IPS-15b (cell line): ENCODE data around the gene GTPBP1.

ENCODE experiments used
- H3K27me3 ChIP-seq: one replicate; pipeline ENCODE4 v1.6.1; 2013; ENCODE audit warnings: low read length; ENCODE audit not compliant: control insufficient read depth, insufficient read depth
- H3K36me3 ChIP-seq: one replicate; pipeline ENCODE4 v1.6.1; 2013; ENCODE audit warnings: low read length; ENCODE audit not compliant: control insufficient read depth, insufficient read depth
- H3K4me1 ChIP-seq: one replicate; pipeline ENCODE4 v1.6.1; 2013; ENCODE audit warnings: mild to moderate bottlenecking, low read length; ENCODE audit not compliant: control insufficient read depth, insufficient read depth
- H3K4me3 ChIP-seq: one replicate; pipeline ENCODE4 v1.5.1; 2013; ENCODE audit warnings: low read depth, low read length
- H3K9ac ChIP-seq: one replicate; pipeline ENCODE4 v1.6.1; 2013; ENCODE audit warnings: low read depth, mild to moderate bottlenecking, low read length
- H3K9me3 ChIP-seq: one replicate; pipeline ENCODE4 v1.6.1; 2013; ENCODE audit warnings: mild to moderate bottlenecking, low read length; ENCODE audit not compliant: control insufficient read depth, insufficient read depth

The GTPBP1 gene

DNA sequence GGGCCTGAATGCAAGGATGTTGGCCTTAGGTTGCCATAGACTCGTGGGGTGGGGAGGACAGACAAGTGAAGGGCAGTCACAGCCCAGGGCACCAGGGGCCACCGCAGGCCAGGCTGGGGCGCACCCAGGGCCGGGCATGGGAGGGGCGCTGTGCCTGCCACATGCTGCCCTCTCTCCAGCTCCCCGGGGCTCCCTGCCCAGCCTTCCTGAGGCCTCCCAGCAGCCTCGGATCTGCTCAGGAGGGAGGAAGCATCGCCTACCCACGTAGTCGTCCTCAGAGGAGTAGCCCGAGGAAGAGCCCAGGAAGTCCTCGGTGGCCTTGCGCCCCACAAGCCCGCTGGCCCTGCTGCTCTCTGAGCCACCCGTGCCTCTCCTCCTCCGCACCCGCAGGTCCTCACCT lies 44.9 kb downstream of the GTPBP1 start:
- Histone ChIP-seq H3K36me3 (peaks cover 7% of the 10 kb centered on the region), H3K9me3 (no peaks in the 10 kb centered on the region), H3K9ac (no peak overlapping the region), H3K27me3 (no peaks in the 10 kb centered on the region), H3K4me3 (no peak overlapping the region), H3K4me1 (peaks cover 4% of the 10 kb centered on the region)

DNA sequence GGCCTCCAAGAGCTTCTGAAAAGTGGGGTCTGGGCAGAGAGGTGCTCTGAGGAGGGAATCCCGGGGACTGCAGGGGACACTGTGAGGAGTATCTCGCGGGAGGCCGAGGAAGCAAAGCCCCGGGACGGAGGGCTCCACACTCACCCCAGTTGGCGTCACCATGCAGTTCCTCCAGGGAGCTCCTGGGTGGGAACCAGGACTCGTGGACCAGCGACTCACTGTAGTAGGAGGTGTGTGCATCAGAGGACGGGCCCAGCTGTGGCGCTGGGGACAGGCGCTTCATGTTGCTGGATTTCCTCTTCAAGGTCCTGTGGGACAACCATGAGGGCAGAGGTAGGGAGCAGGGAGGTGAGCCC lies 45.3 kb downstream of the GTPBP1 start:
- no peaks in the 10 kb centered on the region for H3K27me3 ChIP-seq
- H3K4me1 ChIP-seq, result peaks cover 4% of the 10 kb centered on the region
- peaks cover 7% of the 10 kb centered on the region for H3K36me3 ChIP-seq
- H3K9me3 ChIP-seq, result no peaks in the 10 kb centered on the region
- no peak overlapping the region for H3K9ac ChIP-seq
- no peak overlapping the region for H3K4me3 ChIP-seq

- Histone ChIP-seq H3K27me3 (peaks cover 1% of the 10 kb centered on the region), H3K9ac (no peak overlapping the region), H3K36me3 (peaks cover 7% of the 10 kb centered on the region), H3K4me3 (no peak overlapping the region), H3K4me1 (peaks cover 4% of the 10 kb centered on the region), H3K9me3 (no peaks in the 10 kb centered on the region)
Observed at GRCh38 chr22:38751422-38752346, 45.9 kb downstream of the GTPBP1 start.

DNA sequence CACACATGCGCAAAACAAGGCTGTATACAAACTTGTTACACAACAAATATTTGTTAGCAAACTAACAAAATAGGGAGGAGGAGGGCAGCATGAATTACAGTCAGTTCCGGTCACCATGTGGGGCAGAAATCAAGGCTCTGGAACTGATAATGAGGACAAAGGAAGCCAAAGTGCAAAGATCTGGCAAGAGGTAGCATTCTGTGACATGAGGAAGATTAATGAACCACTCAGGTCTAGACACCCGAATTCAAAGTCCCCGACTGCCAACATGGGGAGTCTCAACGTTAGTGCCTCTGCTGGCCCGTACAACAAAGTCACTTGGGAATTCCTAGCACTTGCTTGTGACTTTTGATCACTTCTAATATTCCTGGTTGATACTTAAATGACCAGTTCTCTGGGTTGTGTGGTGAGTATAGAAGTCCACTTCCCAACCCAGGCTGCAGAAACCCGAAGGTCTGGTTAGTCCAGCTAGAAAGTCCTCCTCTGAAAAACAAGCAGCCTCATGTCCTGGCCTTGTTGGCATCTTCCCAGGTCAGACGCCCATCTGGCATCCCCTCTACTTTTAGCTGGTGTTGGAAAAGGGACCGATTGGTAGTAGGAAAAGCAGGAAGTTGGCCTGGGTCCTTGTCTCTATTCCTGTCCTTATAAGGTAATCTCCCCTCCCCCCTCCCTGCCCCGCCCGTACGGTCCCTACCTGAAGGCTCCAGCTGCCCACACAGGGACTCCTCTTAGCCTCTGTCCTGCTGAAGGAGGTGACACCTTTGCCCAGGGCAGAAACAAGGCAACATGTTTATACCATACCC lies 48.4 kb downstream of the GTPBP1 start:
- Histone ChIP-seq H3K4me3 (peak overlapping the region; percentile 63), H3K9ac (no peak overlapping the region), H3K4me1 (peaks cover 4% of the 10 kb centered on the region)

GRCh38 chr22:38754751-38755154 lies 49.0 kb downstream of the GTPBP1 start:
- peak overlapping the region; percentile 63 for H3K4me3 ChIP-seq
- H3K36me3 ChIP-seq, result peaks cover 5% of the 10 kb centered on the region
- H3K27me3 ChIP-seq, result peaks cover 5% of the 10 kb centered on the region
- H3K4me1 ChIP-seq, result peaks cover 4% of the 10 kb centered on the region
- H3K9ac ChIP-seq, result no peak overlapping the region
- no peaks in the 10 kb centered on the region for H3K9me3 ChIP-seq

More for the DNA sequence above, 48.4 kb downstream of the GTPBP1 start:
- H3K9me3 ChIP-seq, result no peaks in the 10 kb centered on the region
- peaks cover 5% of the 10 kb centered on the region for H3K27me3 ChIP-seq
- peaks cover 5% of the 10 kb centered on the region for H3K36me3 ChIP-seq

- Histone ChIP-seq H3K27me3 (peaks cover 5% of the 10 kb centered on the region), H3K9ac (no peak overlapping the region), H3K36me3 (peaks cover 4% of the 10 kb centered on the region), H3K9me3 (no peaks in the 10 kb centered on the region), H3K4me1 (peaks cover 4% of the 10 kb centered on the region), H3K4me3 (peak overlapping the region; percentile 63)
Observed at GRCh38 chr22:38755155-38755910, 49.6 kb downstream of the GTPBP1 start.

GRCh38 chr22:38755911-38756532 lies 50.3 kb downstream of the GTPBP1 start, which contains the start of gene SUN2:
Gene SUN2, minus strand, starts transcription at chr22:38755998. Its CDS starts 3,370 bp downstream, at chr22:38752628.
- peak within 1 kb of the TSS; percentile 65 for H3K9ac ChIP-seq
- H3K4me1 ChIP-seq, result peaks cover 4% of the 10 kb centered on the region
- H3K9me3 ChIP-seq, result no peaks in the 10 kb centered on the region

GRCh38 chr22:38756711-38757463 lies 51.1 kb downstream of the GTPBP1 start:
- Histone ChIP-seq H3K4me1 (peaks cover 4% of the 10 kb centered on the region), H3K36me3 (no peaks in the 10 kb centered on the region), H3K4me3 (peak overlapping the region; percentile 67), H3K9ac (peak overlapping the region; percentile 24), H3K27me3 (peaks cover 5% of the 10 kb centered on the region), H3K9me3 (no peaks in the 10 kb centered on the region)

More at GRCh38 chr22:38755911-38756532, 50.3 kb downstream of the GTPBP1 start, which contains the start of gene SUN2:
- H3K27me3 ChIP-seq, result peaks cover 5% of the 10 kb centered on the region
- H3K36me3 ChIP-seq, result no peaks in the 10 kb centered on the region
- H3K4me3 ChIP-seq, result peak within 1 kb of the TSS; percentile 67

DNA sequence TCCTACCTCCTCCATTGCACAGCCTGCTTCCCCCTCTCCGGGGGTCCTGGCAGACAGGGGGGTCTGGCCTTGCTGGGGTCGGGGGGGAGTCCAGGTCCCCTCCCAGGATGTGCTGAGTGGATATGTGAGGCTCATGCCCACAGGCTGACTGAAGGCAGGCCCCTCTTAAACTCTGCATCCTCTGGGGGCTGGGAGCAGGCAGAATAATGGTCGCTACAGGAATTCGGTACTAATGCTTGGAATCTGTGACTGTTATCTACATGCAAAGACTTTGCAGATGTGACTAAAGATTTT lies 51.7 kb downstream of the GTPBP1 start:
- Histone ChIP-seq H3K9ac (no peak overlapping the region), H3K27me3 (peaks cover 5% of the 10 kb centered on the region), H3K9me3 (no peaks in the 10 kb centered on the region), H3K4me3 (no peak overlapping the region), H3K4me1 (peaks cover 4% of the 10 kb centered on the region), H3K36me3 (no peaks in the 10 kb centered on the region)

DNA sequence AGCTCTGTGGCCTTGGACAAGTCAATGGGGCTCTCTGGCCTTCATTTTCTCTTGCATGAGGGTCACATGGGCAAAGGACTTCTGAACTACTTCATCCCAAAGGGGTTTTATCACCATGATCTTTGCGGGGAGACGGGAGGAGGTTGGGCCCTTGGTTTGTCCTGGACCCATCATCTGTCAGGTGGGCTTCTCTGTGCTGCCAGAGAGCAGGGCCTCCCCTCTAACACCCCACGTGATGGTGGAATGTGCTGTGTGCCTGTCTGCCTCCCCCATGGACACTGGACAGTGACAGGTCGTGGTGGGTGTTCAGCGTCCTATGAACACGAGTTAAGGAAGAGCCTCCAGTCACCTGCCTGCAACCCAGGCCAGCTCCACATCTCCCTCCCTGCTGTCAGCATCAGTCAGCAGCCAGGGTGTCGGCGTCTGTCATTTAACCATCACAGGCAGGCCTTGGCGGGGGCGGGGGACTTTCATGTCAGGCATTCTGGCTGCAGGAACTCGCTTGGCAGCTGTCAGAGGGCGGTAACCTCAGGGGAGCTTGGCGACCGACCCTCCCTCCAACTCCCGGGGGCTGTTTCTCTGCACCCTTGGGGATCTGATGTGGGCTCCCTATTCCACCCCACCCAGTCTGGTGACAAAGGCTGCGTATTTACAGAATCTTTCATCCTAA lies 52.7 kb downstream of the GTPBP1 start:
- H3K27me3 ChIP-seq, result peaks cover 5% of the 10 kb centered on the region
- H3K4me3 ChIP-seq, result no peak overlapping the region
- H3K9ac ChIP-seq, result peak overlapping the region; percentile 24
- H3K4me1 ChIP-seq, result peaks cover 4% of the 10 kb centered on the region
- no peaks in the 10 kb centered on the region for H3K36me3 ChIP-seq
- no peaks in the 10 kb centered on the region for H3K9me3 ChIP-seq
